Measurements from ENCODE around the gene ATP1B2. TPM values are rescaled to one million over a fixed set of nuclear protein-coding genes. Genes with fewer than 3 reads are reported as not detected.

The ATP1B2 gene
- total and polyA plus RNA-seq, 2 of the 8 experiments (the other 6 are each of a cell fraction or from before 2014, with no cell fraction given): 9.1 to 21.0 TPM

DNA sequence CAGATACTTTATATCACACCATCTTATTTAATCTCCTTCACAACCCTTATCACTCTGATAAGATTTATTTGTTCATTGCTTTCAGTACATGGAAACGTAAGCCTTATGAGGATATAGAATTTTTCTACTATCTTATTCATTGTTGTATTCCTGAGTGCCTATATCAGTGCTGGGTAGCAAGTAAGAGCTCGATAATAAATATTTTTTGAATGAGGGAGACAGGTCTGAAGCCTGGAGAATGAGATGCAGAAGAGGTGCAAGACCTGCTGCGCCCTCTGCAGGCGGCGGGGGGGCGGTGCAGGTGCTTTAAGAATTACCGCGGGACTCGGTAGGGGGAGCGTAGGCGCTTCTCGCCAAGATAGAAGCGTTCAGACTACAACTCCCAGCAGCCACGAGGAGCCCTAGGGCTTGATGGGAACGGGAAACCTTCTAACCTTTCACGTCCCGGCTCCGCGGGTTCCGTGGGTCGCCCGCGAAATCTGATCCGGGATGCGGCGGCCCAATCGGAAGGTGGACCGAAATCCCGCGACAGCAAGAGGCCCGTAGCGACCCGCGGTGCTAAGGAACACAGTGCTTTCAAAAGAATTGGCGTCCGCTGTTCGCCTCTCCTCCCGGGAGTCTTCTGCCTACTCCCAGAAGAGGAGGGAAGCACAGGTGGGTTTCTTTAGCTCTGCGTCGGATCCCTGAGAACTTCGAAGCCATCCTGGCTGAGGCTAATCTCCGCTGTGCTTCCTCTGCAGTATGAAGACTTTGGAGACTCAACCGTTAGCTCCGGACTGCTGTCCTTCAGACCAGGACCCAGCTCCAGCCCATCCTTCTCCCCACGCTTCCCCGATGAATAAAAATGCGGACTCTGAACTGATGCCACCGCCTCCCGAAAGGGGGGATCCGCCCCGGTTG, 37.4 kb downstream of the ATP1B2 start, which contains the start of gene WRAP53 (continued):
- no peak for TF ChIP-seq GTF2F1 (IDR thresholded peaks at IDR 0.05; ENCODE audit: borderline replicate concordance, low read depth, low read length)
- TF ChIP-seq KDM4A (IDR thresholded peaks at IDR 0.05; ENCODE audit: low read depth, low read length, severe bottlenecking): peak; percentile 80
- no peak for TF ChIP-seq RXRA (IDR thresholded peaks at IDR 0.05; ENCODE audit: insufficient read depth, low read depth, low read length)
- TF ChIP-seq TAF1 (IDR thresholded peaks at IDR 0.05; ENCODE audit: low read depth, low read length): peak; percentile 83
- no peak for TF ChIP-seq RFX5 (IDR thresholded peaks at IDR 0.05; ENCODE audit: borderline replicate concordance, low read depth, low read length)
- peak; percentile 82 for TF ChIP-seq SAP30 (IDR thresholded peaks at IDR 0.05; ENCODE audit: insufficient read depth, insufficient replicate concordance, low read length)
- TF ChIP-seq NANOG (IDR thresholded peaks at IDR 0.05; ENCODE audit: insufficient read depth, low read depth, low read length, poor library complexity, severe bottlenecking): no peak

All from H1 (cell line).